Measurements from ENCODE around the gene C3. TPM values are rescaled to one million over a fixed set of nuclear protein-coding genes. Genes with fewer than 3 reads are reported as not detected.

The C3 gene
- total and polyA plus RNA-seq, 2 of the 13 experiments (the other 11 are each of a cell fraction or from before 2014, with no cell fraction given), result 1,455 to 6,272 TPM

- TF ChIP-seq U2AF2 (IDR thresholded peaks at IDR 0.05; ENCODE audit: low read depth, low read length) (no peak), POLR2G (IDR thresholded peaks at IDR 0.05; ENCODE audit: low read depth, low read length) (peak; percentile 61), NR1H2 (CRISPR knock-in tag; IDR thresholded peaks at IDR 0.05; ENCODE audit: borderline replicate concordance, low read depth) (no peak), GATA4 (IDR thresholded peaks at IDR 0.05; ENCODE audit: borderline replicate concordance, low read depth) (no peak), ZFP36 (IDR thresholded peaks at IDR 0.05; ENCODE audit: borderline replicate concordance, low read depth, low read length, partially characterized antibody) (peak; percentile 82)
Measured at GRCh38 chr19:6712692-6713670, 7.5 kb downstream of the C3 start (continued).

GRCh38 chr19:6712231-6712630 is 8.2 kb downstream of the C3 start:
- H4K20me1 ChIP-seq (ENCODE audit: insufficient read depth, low read length), result peaks cover 82% of the 10 kb centered on the region
- H3K36me3 ChIP-seq (replicated peaks in 1 of 2; ENCODE audit: control insufficient read depth in 1 of 2, insufficient read depth in 2 of 2, low read length in 2 of 2), result peaks cover 32 to 76% of the 10 kb centered on the region in 2 experiments
- no TSS peak for BruUV-seq (replicated peaks)
- intact Hi-C loops (cut with micrococcal nuclease; ENCODE audit: unreplicated experiment), result no loop called here
- H2AFZ ChIP-seq (ENCODE audit: low read length), result no peak overlapping the region
- no peaks in the 10 kb centered on the region for H3K9me3 ChIP-seq (ENCODE audit: low read length)
- WGBS (ENCODE audit: low lambda C conversion rate), result 94% methylated on average over 6 of the region's 16 CpGs
- FAIRE-seq, result no peak
- no peak overlapping the region for H3K4me2 ChIP-seq (ENCODE audit: low read depth, low read length)
- ChIA-PET POLR2A (interaction anchor here (0.7 to 1.4 kb wide), 2 partner anchors 9 to 26 kb away, joined by 3 read pairs; partner anchors contain the start of gene GPR108), CTCF (ENCODE audit: low intra/inter-chr PET ratio, low total read pairs) (no interaction called here)
- H3K27ac ChIP-seq (ENCODE audit: extremely low read length, insufficient read depth, low read length), result no peak overlapping the region
- peak; percentile 13 for ATAC-seq
- H3K9ac ChIP-seq (ENCODE audit: insufficient read depth, low read depth, low read length), result no peak overlapping the region
- DNase-seq (ENCODE audit: low spot score), result no peak
- peaks cover 35% of the 10 kb centered on the region for H3K4me1 ChIP-seq (ENCODE audit: insufficient read depth, low read length)
- no peak overlapping the region for H3K4me3 ChIP-seq (replicated peaks in 1 of 3; ENCODE audit: insufficient read depth in 1 of 3, low read depth in 2 of 3, low read length in 3 of 3)
- in situ Hi-C loops (cut with HindIII; ENCODE audit: extremely low pct_ligation_motif_present, low pct_unique_long_range_greater_than_20kb), result no loop called here
- H3K27me3 ChIP-seq (ENCODE audit: control insufficient read depth in 1 of 2, insufficient read depth in 2 of 2, low read length in 2 of 2), result no peaks in the 10 kb centered on the region
- peaks cover 2% of the 10 kb centered on the region for H3K79me2 ChIP-seq (ENCODE audit: insufficient read depth, low read length)
- TF ChIP-seq POLR2A (IDR thresholded peaks at IDR 0.05; ENCODE audit: insufficient read depth in 1 of 2, low read depth in 2 of 2, low read length in 2 of 2), result peak in 1 of 2 experiments; percentile 49; a peak in 1 of 4 replicates
- TF ChIP-seq RXRB (CRISPR knock-in tag; IDR thresholded peaks at IDR 0.05; ENCODE audit: borderline replicate concordance), result no peak
- TF ChIP-seq AGO2 (optimal IDR thresholded peaks at IDR 0.05; ENCODE audit: low read depth, low read length), result peak; percentile 98
- no peak for TF ChIP-seq ZNF747 (CRISPR knock-in tag; IDR thresholded peaks at IDR 0.05; ENCODE audit: borderline replicate concordance)
- TF ChIP-seq ZNF768 (CRISPR knock-in tag; IDR thresholded peaks at IDR 0.05), result peak; percentile 14; the same call in 1 of the 2 replicates
- TF ChIP-seq PRDM10 (CRISPR knock-in tag; IDR thresholded peaks at IDR 0.05; ENCODE audit: low read depth), result no peak
- TF ChIP-seq POGZ (CRISPR knock-in tag; IDR thresholded peaks at IDR 0.05), result no peak
- no peak for TF ChIP-seq TBX2 (CRISPR knock-in tag; IDR thresholded peaks at IDR 0.05; ENCODE audit: borderline replicate concordance)
- TF ChIP-seq ZNF569 (CRISPR knock-in tag; IDR thresholded peaks at IDR 0.05; ENCODE audit: borderline replicate concordance), result no peak
- TF ChIP-seq TARDBP (CRISPR knock-in tag; IDR thresholded peaks at IDR 0.05), result no peak
